K562 (cell line): ENCODE data around the gene CCDC88C. TPM values are rescaled to one million over a fixed set of nuclear protein-coding genes. Genes with fewer than 3 reads are reported as not detected.

ENCODE experiments used
- ATAC-seq: fragments of 200-7000 bp; cut with Tn5 transposase; 3 replicates; pipeline ENCODE4 v1.9.1; 2020; ENCODE audit warnings: moderate library complexity
- BruUV-seq: library from RNA; stranded (reverse); fragments of 400-500 nt; replicated peaks from 2 replicates; lab custom pipeline; 2021; lab: Mats Ljungman, UMichigan
- CTCF ChIA-PET: fragments of 300-600 bp; formaldehyde crosslinking; extraction: SDS; loops from one replicate; lab custom pipeline; 2021; ENCODE audit warnings: low intra/inter-chr PET ratio; lab: Yijun Ruan, JAX
- POLR2A ChIA-PET: fragments of 300-600, 350-650 bp; sonication (Branson Sonifier 250); formaldehyde crosslinking; extraction: SDS; loops from one replicate; lab custom pipeline; 2021; ENCODE audit warnings: antibody characterized with exemption, inconsistent platforms; lab: Yijun Ruan, JAX
- DNase-seq, 4 experiments: peaks; one replicate each; pipeline versions ENCODE4 v3.0.0 to v3.0.0-alpha.2; 2011 to 2018; ENCODE audit warnings: low spot score in 3 of 4, mixed read lengths in 3 of 4; ENCODE audit errors: extremely low read depth in 1 of 4
- FAIRE-seq: peaks from 2 replicates; lab custom pipeline; 2011; peaks lifted over from hg19 to GRCh38; lab: Jason Lieb, UNC
- H2AFZ ChIP-seq: 2 replicates; pipeline ENCODE4 v1.6.0; 2011; ENCODE audit warnings: low read depth, low read length, control low read depth, inconsistent platforms
- H3K27ac ChIP-seq: fragments of 200-600 bp; 3 replicates; pipeline ENCODE4 v1.8.0; 2011; ENCODE audit warnings: low read depth, mild to moderate bottlenecking, control low read depth, inconsistent platforms, low read length, moderate library complexity, mixed read lengths; ENCODE audit errors: extremely low read depth
- H3K27me3 ChIP-seq, 2 experiments: fragments of 300-600 bp in 1 of 2; 2 replicates in 1 of 2; 3 replicates in 1 of 2; pipeline versions ENCODE4 v1.6.0 to v1.8.0; 2011; ENCODE audit warnings: inconsistent platforms in 2 of 2, low read length in 2 of 2, mild to moderate bottlenecking in 1 of 2, mixed read lengths in 1 of 2, moderate library complexity in 1 of 2; ENCODE audit not compliant: control insufficient read depth in 2 of 2, insufficient read depth in 2 of 2
- H3K36me3 ChIP-seq: fragments of 300-600 bp; 3 replicates; pipeline ENCODE4 v1.8.0; 2011; ENCODE audit warnings: mild to moderate bottlenecking, low read length, inconsistent platforms; ENCODE audit not compliant: control insufficient read depth, insufficient read depth
- H3K4me1 ChIP-seq, 2 experiments: fragments of 200-600 bp in 1 of 2; replicated peaks in 1 of 2; 2 replicates in 1 of 2; 3 replicates in 1 of 2; pipeline versions ENCODE4 v1.5.1 to v1.8.0; 2011; ENCODE audit warnings: inconsistent platforms in 2 of 2, low read length in 2 of 2, mild to moderate bottlenecking in 1 of 2, mixed read lengths in 1 of 2, moderate library complexity in 1 of 2; ENCODE audit not compliant: control insufficient read depth in 2 of 2, insufficient read depth in 2 of 2
- H3K4me2 ChIP-seq: 2 replicates; pipeline ENCODE4 v1.6.1; 2011; ENCODE audit warnings: low read length, control low read depth, inconsistent platforms, mixed read lengths; ENCODE audit not compliant: insufficient read depth
- H3K4me3 ChIP-seq: fragments of 200-600 bp; sonication (generic), shearing (Covaris generic); 2 replicates; pipeline ENCODE4 v1.5.1; 2016; ENCODE audit warnings: control low read depth, inconsistent platforms
- H3K79me2 ChIP-seq: fragments of 200-600 bp; 3 replicates; pipeline ENCODE4 v1.8.0; 2011; ENCODE audit warnings: low read length, inconsistent platforms; ENCODE audit not compliant: control insufficient read depth, insufficient read depth
- H3K9ac ChIP-seq, 2 experiments: 2 replicates each; pipeline versions ENCODE4 v1.6.0 to v1.6.1; 2011; ENCODE audit warnings: low read depth in 2 of 2, low read length in 2 of 2, control low read depth in 1 of 2, inconsistent platforms in 1 of 2, mild to moderate bottlenecking in 1 of 2, mixed read lengths in 1 of 2; ENCODE audit not compliant: insufficient read depth in 1 of 2
- H3K9me1 ChIP-seq: one replicate; pipeline ENCODE4 v1.6.0; 2011; ENCODE audit warnings: inconsistent platforms, mild to moderate bottlenecking, low read length, moderate library complexity; ENCODE audit not compliant: control insufficient read depth, insufficient read depth
- H3K9me3 ChIP-seq: replicated peaks from 2 replicates; pipeline ENCODE4 v1.5.1; 2011; ENCODE audit warnings: low read depth, low read length, inconsistent platforms; ENCODE audit not compliant: control insufficient read depth, insufficient read depth
- H4K20me1 ChIP-seq: replicated peaks from 2 replicates; pipeline ENCODE4 v1.6.1; 2011; ENCODE audit warnings: low read length, inconsistent platforms, mixed read lengths; ENCODE audit not compliant: control insufficient read depth, insufficient read depth
- CBX3 ChIP-seq, 2 experiments: IDR thresholded peaks; 1 replicate in 1 of 2; 2 replicates in 1 of 2; pipeline ENCODE4 v1.6.1; 2012; ENCODE audit warnings: inconsistent platforms in 2 of 2, low read length in 2 of 2, borderline replicate concordance in 1 of 2, control low read depth in 1 of 2
- DDX20 ChIP-seq: fragments of 450-650 bp; IDR thresholded peaks from 2 replicates; pipeline ENCODE4 v1.6.1; 2016; ENCODE audit warnings: missing genetic modification characterization, low read depth, mild to moderate bottlenecking, missing compliant biosample characterization, moderate library complexity
- DIDO1 ChIP-seq: fragments of 450-650 bp; IDR thresholded peaks from 2 replicates; pipeline ENCODE4 v1.6.1; 2016; ENCODE audit warnings: low read depth, missing biosample characterization, missing genetic modification characterization
- ELK3 ChIP-seq: fragments of 450-650 bp; formaldehyde crosslinking; IDR thresholded peaks from 2 replicates; pipeline ENCODE4 v1.4.0; 2020; ENCODE audit warnings: mild to moderate bottlenecking
- HBP1 ChIP-seq: fragments of 450-650 bp; formaldehyde crosslinking; IDR thresholded peaks from 2 replicates; pipeline ENCODE4 v1.4.0; 2022; ENCODE audit warnings: missing genetic modification characterization
- HCFC1 ChIP-seq: IDR thresholded peaks from 2 replicates; pipeline ENCODE4 v1.6.1; 2012; ENCODE audit warnings: low read depth, low read length, improper control_type of control experiment
- NCOR1 ChIP-seq: fragments of 450-650 bp; IDR thresholded peaks from 2 replicates; pipeline ENCODE4 v1.6.1; 2016; ENCODE audit warnings: mild to moderate bottlenecking, moderate library complexity
- OTX1 ChIP-seq: fragments of 450-650 bp; formaldehyde crosslinking; IDR thresholded peaks from 2 replicates; pipeline ENCODE4 v1.4.0; 2022; ENCODE audit warnings: mild to moderate bottlenecking
- POLR2G ChIP-seq: fragments of 200-400 bp; formaldehyde crosslinking; IDR thresholded peaks from 2 replicates; pipeline ENCODE4 v1.6.1; 2017; ENCODE audit warnings: low read depth, mild to moderate bottlenecking, antibody characterized with exemption, low read length, moderate library complexity
- PTBP1 ChIP-seq: fragments of 200-400 bp; formaldehyde crosslinking; IDR thresholded peaks from 2 replicates; pipeline ENCODE4 v1.6.1; 2017; ENCODE audit warnings: low read depth, low read length
- SMC3 ChIP-seq: conservative IDR thresholded peaks from 2 replicates; pipeline ENCODE4 v1.6.1; 2011; ENCODE audit warnings: low read depth, low read length, improper control_type of control experiment; ENCODE audit not compliant: insufficient read depth
- TBL1XR1 ChIP-seq, 2 experiments: IDR thresholded peaks; 2 replicates each; pipeline ENCODE4 v1.6.1; 2012; ENCODE audit warnings: improper control_type of control experiment in 2 of 2, low read length in 2 of 2, mild to moderate bottlenecking in 1 of 2
- ZNF507 ChIP-seq: conservative IDR thresholded peaks from 2 replicates; pipeline ENCODE4 v1.6.1; 2017; ENCODE audit warnings: missing genetic modification characterization, missing compliant biosample characterization
- WGBS: fragments of 100-300 bp; shearing (Covaris generic); methylation state at CpG from one replicate; pipeline ENCODE4 v1.1.6; 2016; ENCODE audit warnings: low coverage, mixed read lengths; ENCODE audit not compliant: insufficient coverage; ENCODE audit errors: missing lambda C conversion rate; 5-methylcytosine and 5-hydroxymethylcytosine counted together
- in situ Hi-C: fragments of 300-500 bp; cut with MboI; formaldehyde crosslinking; loops from 4 replicates; pipeline ENCODE4 v1.15.0; 2018; ENCODE audit warnings: inconsistent platforms, mixed read lengths
- intact Hi-C: fragments of 100-400 bp; cut with micrococcal nuclease; formaldehyde crosslinking; loops from 2 replicates; pipeline ENCODE4 v1.14.2; 2022
- polyA plus RNA-seq, 8 experiments: library from polyadenylated mRNA; depleted of rRNA in 4 of 8; stranded (reverse) in 5 of 8; unstranded in 3 of 8; fragments of >200 nt; fragmentation: Nextera tagmentation in 2 of 8; fragmentation: Illumina TruSeq in 1 of 8; extraction: Ambion mirVana in 2 of 8; extraction: Trizol in 1 of 8; gene quantifications; 2 replicates each; pipeline versions ENCODE4 v1.2.1 to v1.2.3, GENCODE V29; 2011 to 2014; ENCODE audit warnings: inconsistent platforms in 1 of 8, missing spikeins in 1 of 8
- total RNA-seq, 7 experiments: library from RNA; depleted of rRNA in 6 of 7; stranded (reverse); fragments of >200 nt in 6 of 7; fragmentation: Illumina TruSeq in 2 of 7; extraction: Trizol in 2 of 7; gene quantifications; 2 replicates each; pipeline versions ENCODE4 v1.2.1 to v1.2.3, GENCODE V29; 2011 to 2021; ENCODE audit warnings: low replicate concordance in 1 of 7
- TF ChIP-seq, protein P1 (sequence below): fragments of 250-450 bp; sonication (Bioruptor Pico); IDR thresholded peaks from 2 replicates; pipeline ENCODE4 v1.8.0; 2022; ENCODE audit warnings: inconsistent platforms

Gene CCDC88C
- total and polyA plus RNA-seq, 9 of the 15 experiments (the other 6 are each of a cell fraction or from before 2014, with no cell fraction given): 0.62 to 22.5 (median 10.7) TPM

DNA sequence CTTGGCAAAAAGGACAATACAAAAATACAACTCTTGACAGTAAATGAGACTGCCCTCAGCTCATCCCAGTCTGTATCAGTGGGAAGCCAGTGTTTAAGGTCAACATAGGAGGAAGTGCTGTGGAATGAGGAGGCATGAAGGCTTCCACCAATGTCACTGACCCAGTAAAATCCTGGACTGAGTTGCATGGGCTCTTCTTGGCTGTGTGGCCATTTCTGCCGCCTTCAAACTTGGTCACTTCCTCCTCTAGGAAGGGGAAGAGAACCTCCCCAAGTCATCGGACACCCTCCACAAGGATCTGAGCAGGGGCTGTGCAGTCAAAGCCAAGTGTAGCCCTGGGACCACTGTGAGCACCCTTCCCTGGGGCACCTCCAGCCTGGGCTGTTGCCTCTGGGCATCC, 185.0 kb downstream of the CCDC88C start:
- ATAC-seq: no peak
- CTCF ChIA-PET: no interaction called here
- in situ Hi-C loops: no loop called here

DNA sequence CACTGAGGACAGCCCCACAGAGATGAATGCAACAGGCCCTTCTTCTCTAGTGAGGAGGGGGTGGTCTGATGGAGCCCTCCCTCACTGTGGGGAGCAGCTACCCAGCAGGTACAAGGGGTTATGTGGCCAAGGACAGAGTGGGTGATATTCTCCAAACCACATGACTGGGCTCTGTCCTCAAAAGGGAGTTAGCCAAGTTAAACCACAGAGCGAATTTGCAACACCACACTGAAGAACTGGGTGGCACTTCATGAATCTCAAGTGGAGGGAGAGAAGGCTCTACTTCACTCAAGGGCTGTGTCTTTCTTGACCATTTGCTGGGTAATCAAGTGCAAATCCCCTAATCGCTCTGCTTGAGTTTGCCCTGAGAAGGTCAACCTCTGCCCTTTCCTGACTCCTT, 185.6 kb downstream of the CCDC88C start:
- H3K4me3 ChIP-seq: no peak overlapping the region
- POLR2A ChIA-PET: no interaction called here

More for the DNA sequence above, 185.0 kb downstream of the CCDC88C start:
- Histone ChIP-seq H3K4me1 (peaks cover 8 to 12% of the 10 kb centered on the region in 2 experiments), H3K9ac (no peak overlapping the region), H3K27ac (no peak overlapping the region), H2AFZ (no peak overlapping the region), H3K27me3 (no peaks in the 10 kb centered on the region), H4K20me1 (no peaks in the 10 kb centered on the region), H3K9me3 (no peaks in the 10 kb centered on the region), H3K4me3 (no peak overlapping the region), H3K79me2 (no peaks in the 10 kb centered on the region), H3K9me1 (no peaks in the 10 kb centered on the region), H3K36me3 (no peaks in the 10 kb centered on the region), H3K4me2 (no peak overlapping the region)
- intact Hi-C loops: no loop called here
- DNase-seq: no peak
- BruUV-seq: no TSS peak
- POLR2A ChIA-PET: no interaction called here
- 36% methylated on average over 2 of the region's 2 CpGs for WGBS
- no peak for FAIRE-seq
- TF ChIP-seq ZNF507 (no peak), POLR2G (no peak), NCOR1 (no peak), DDX20 (tag) (no peak), PTBP1 (no peak)
- TF ChIP-seq, protein P1, sequence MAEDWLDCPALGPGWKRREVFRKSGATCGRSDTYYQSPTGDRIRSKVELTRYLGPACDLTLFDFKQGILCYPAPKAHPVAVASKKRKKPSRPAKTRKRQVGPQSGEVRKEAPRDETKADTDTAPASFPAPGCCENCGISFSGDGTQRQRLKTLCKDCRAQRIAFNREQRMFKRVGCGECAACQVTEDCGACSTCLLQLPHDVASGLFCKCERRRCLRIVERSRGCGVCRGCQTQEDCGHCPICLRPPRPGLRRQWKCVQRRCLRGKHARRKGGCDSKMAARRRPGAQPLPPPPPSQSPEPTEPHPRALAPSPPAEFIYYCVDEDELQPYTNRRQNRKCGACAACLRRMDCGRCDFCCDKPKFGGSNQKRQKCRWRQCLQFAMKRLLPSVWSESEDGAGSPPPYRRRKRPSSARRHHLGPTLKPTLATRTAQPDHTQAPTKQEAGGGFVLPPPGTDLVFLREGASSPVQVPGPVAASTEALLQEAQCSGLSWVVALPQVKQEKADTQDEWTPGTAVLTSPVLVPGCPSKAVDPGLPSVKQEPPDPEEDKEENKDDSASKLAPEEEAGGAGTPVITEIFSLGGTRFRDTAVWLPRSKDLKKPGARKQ (CRISPR knock-in tag): no peak

More for the DNA sequence above, 185.6 kb downstream of the CCDC88C start:
- 63% methylated on average over 2 of the region's 2 CpGs for WGBS
- no peak overlapping the region for H3K27ac ChIP-seq
- in situ Hi-C loops: no loop called here
- no peak for DNase-seq
- H3K9ac ChIP-seq: no peak overlapping the region
- no peak overlapping the region for H2AFZ ChIP-seq
- H3K9me3 ChIP-seq: no peaks in the 10 kb centered on the region
- H3K9me1 ChIP-seq: no peaks in the 10 kb centered on the region
- H3K4me1 ChIP-seq: peaks cover 8 to 18% of the 10 kb centered on the region in 2 experiments
- H3K27me3 ChIP-seq: no peaks in the 10 kb centered on the region
- no peak for FAIRE-seq
- H4K20me1 ChIP-seq: no peaks in the 10 kb centered on the region
- no peak for TF ChIP-seq DIDO1 (tag)
- no peak for TF ChIP-seq HCFC1
- no peak for TF ChIP-seq OTX1 (CRISPR knock-in tag)
- no peak for TF ChIP-seq HBP1 (CRISPR knock-in tag)
- no peak for TF ChIP-seq CBX3 (IDR thresholded peaks at IDR 0.05; ENCODE audit: borderline replicate concordance in 1 of 2, low read length in 2 of 2)
- TF ChIP-seq TBL1XR1 (IDR thresholded peaks at IDR 0.05; ENCODE audit: low read length in 2 of 2): no peak
- no peak for TF ChIP-seq ELK3 (CRISPR knock-in tag)
- TF ChIP-seq SMC3: no peak
- TF ChIP-seq, all 486 proteins: peak for 0
- Histone ChIP-seq H3K4me2 (no peak overlapping the region), H3K79me2 (no peaks in the 10 kb centered on the region), H3K36me3 (no peaks in the 10 kb centered on the region)
- CTCF ChIA-PET: no interaction called here
- no TSS peak for BruUV-seq
- intact Hi-C loops: no loop called here
- ATAC-seq: no peak
